GM23338 (cell line): ENCODE results near the gene KIRREL3. TPM values are rescaled to one million over a fixed set of nuclear protein-coding genes. Genes with fewer than 3 reads are reported as not detected.

Source experiments
- ATAC-seq: fragments of 200-7000 bp; cut with Tn5 transposase; 3 replicates; pipeline ENCODE4 v1.9.1; 2020
- DNase-seq: peaks from one replicate; pipeline ENCODE4 v3.0.0-alpha.2; 2015; ENCODE audit warnings: low spot score
- H2AFZ ChIP-seq: fragments of 200-600 bp; sonication (generic); 2 replicates; pipeline ENCODE4 v1.8.0; 2016; ENCODE audit warnings: antibody characterized with exemption, mild to moderate bottlenecking, moderate library complexity
- H3F3A ChIP-seq: fragments of 200-600 bp; sonication (generic); replicated peaks from 2 replicates; pipeline ENCODE4 v1.8.0; 2017; ENCODE audit warnings: antibody characterized with exemption, mixed run types, low read depth
- H3K27ac ChIP-seq: fragments of 200-600 bp; sonication (generic); 2 replicates; pipeline ENCODE4 v1.6.1; 2016; ENCODE audit warnings: low read depth
- H3K27me3 ChIP-seq: fragments of 200-600 bp; sonication (generic); 2 replicates; pipeline ENCODE4 v1.8.0; 2016; ENCODE audit warnings: mild to moderate bottlenecking, mixed run types, moderate library complexity; ENCODE audit not compliant: insufficient read depth
- H3K36me3 ChIP-seq: fragments of 200-600 bp; sonication (generic); 2 replicates; pipeline ENCODE4 v1.8.0; 2016; ENCODE audit warnings: mild to moderate bottlenecking; ENCODE audit not compliant: insufficient read depth
- H3K4me1 ChIP-seq: fragments of 200-600 bp; sonication (generic); 2 replicates; pipeline ENCODE4 v1.8.0; 2016; ENCODE audit warnings: mild to moderate bottlenecking, moderate library complexity; ENCODE audit not compliant: insufficient read depth
- H3K4me2 ChIP-seq: fragments of 200-600 bp; sonication (generic); 2 replicates; pipeline ENCODE4 v1.7.1; 2017; ENCODE audit warnings: mixed run types
- H3K4me3 ChIP-seq: fragments of 200-600 bp; sonication (generic); 2 replicates; pipeline ENCODE4 v1.6.1; 2016; ENCODE audit warnings: mixed run types
- H3K79me2 ChIP-seq: fragments of 200-600 bp; sonication (generic); replicated peaks from 2 replicates; pipeline ENCODE4 v1.8.0; 2017; ENCODE audit warnings: mild to moderate bottlenecking; ENCODE audit not compliant: insufficient read depth
- H3K9me2 ChIP-seq: fragments of 200-600 bp; sonication (generic); 2 replicates; pipeline ENCODE4 v1.8.0; 2017; ENCODE audit not compliant: insufficient read depth
- H4K20me1 ChIP-seq: fragments of 200-600 bp; sonication (generic); replicated peaks from 2 replicates; pipeline ENCODE4 v1.8.0; 2017; ENCODE audit warnings: mild to moderate bottlenecking; ENCODE audit not compliant: insufficient read depth
- H3K27ac Mint-ChIP-seq: 2 replicates; pipeline ENCODE4 v1.8.0; 2020; ENCODE audit warnings: inconsistent platforms, mild to moderate bottlenecking, moderate library complexity, mixed read lengths
- H3K27me3 Mint-ChIP-seq: 3 replicates; pipeline ENCODE4 v1.8.0; 2022; ENCODE audit warnings: low read depth, mild to moderate bottlenecking, moderate library complexity, mixed read lengths, inconsistent platforms; ENCODE audit not compliant: insufficient read depth, poor library complexity
- H3K36me3 Mint-ChIP-seq: 3 replicates; pipeline ENCODE4 v1.8.0; 2021; ENCODE audit warnings: low read depth, mild to moderate bottlenecking, inconsistent platforms, moderate library complexity, mixed read lengths
- H3K4me1 Mint-ChIP-seq: 3 replicates; pipeline ENCODE4 v1.8.0; 2020; ENCODE audit warnings: mild to moderate bottlenecking, inconsistent platforms, mixed read lengths
- H3K4me3 Mint-ChIP-seq: 3 replicates; pipeline ENCODE4 v1.8.0; 2021; ENCODE audit warnings: moderate library complexity, mild to moderate bottlenecking, inconsistent platforms, mixed read lengths
- H3K9me3 Mint-ChIP-seq: 3 replicates; pipeline ENCODE4 v1.8.0; 2020; ENCODE audit warnings: moderate library complexity, mild to moderate bottlenecking, inconsistent platforms, mixed read lengths
- CREB1 ChIP-seq: fragments of 250-450 bp; sonication (Bioruptor Pico); IDR thresholded peaks from 2 replicates; pipeline ENCODE4 v1.5.0; 2020; ENCODE audit warnings: low read depth, mild to moderate bottlenecking, moderate library complexity
- ETS1 ChIP-seq: IDR thresholded peaks from 2 replicates; pipeline ENCODE4 v1.6.1; 2016; ENCODE audit warnings: antibody characterized with exemption
- EZH2 ChIP-seq: fragments of 200-600 bp; sonication (generic); IDR thresholded peaks from one replicate; pipeline ENCODE4 v1.8.0; 2017; ENCODE audit warnings: antibody characterized with exemption, mild to moderate bottlenecking, low read depth; ENCODE audit not compliant: unreplicated experiment
- EZH2phosphoT487 ChIP-seq: fragments of 200-600 bp; sonication (generic); IDR thresholded peaks from one replicate; pipeline ENCODE4 v1.8.1; 2018; ENCODE audit warnings: antibody characterized with exemption; ENCODE audit not compliant: unreplicated experiment
- JUNB ChIP-seq: IDR thresholded peaks from one replicate; pipeline ENCODE4 v1.6.1; 2016; ENCODE audit warnings: antibody characterized with exemption; ENCODE audit not compliant: unreplicated experiment
- POLR2AphosphoS5 ChIP-seq: IDR thresholded peaks from 2 replicates; pipeline ENCODE4 v1.6.1; 2016; ENCODE audit warnings: antibody characterized with exemption, low read depth
- REST ChIP-seq: IDR thresholded peaks from one replicate; pipeline ENCODE4 v1.6.1; 2018; ENCODE audit warnings: antibody characterized with exemption; ENCODE audit not compliant: unreplicated experiment
- ZNF114 ChIP-seq: fragments of 250-450 bp; sonication (Bioruptor Pico); IDR thresholded peaks from 2 replicates; pipeline ENCODE4 v1.5.0; 2020; ENCODE audit warnings: mild to moderate bottlenecking, moderate library complexity
- ZNF331 ChIP-seq: fragments of 250-450 bp; sonication (Bioruptor Pico); IDR thresholded peaks from 2 replicates; pipeline ENCODE4 v1.5.0; 2020; ENCODE audit warnings: low read depth, mild to moderate bottlenecking, moderate library complexity
- ZNF462 ChIP-seq: fragments of 250-450 bp; sonication (Bioruptor Pico); IDR thresholded peaks from 2 replicates; pipeline ENCODE4 v1.5.0; 2020; ENCODE audit warnings: mild to moderate bottlenecking, moderate library complexity
- polyA plus RNA-seq: library from polyadenylated mRNA; unstranded; fragments of >200 nt; fragmentation: Nextera tagmentation; extraction: Ambion mirVana; gene quantifications from 2 replicates; pipeline ENCODE4 v1.2.1, GENCODE V29; 2016
- total RNA-seq: library from RNA; depleted of rRNA; stranded (reverse); fragments of >200 nt; shearing (Covaris generic); gene quantifications from 2 replicates; pipeline ENCODE4 v1.2.3, GENCODE V29; 2014
- TF ChIP-seq, protein P1 (sequence below), 2 experiments: fragments of 200-600 bp in 1 of 2; sonication (generic) in 1 of 2; conservative IDR thresholded peaks; 2 replicates each; pipeline versions ENCODE4 v1.5.1 to v1.6.1; 2016 to 2017; ENCODE audit warnings: antibody characterized with exemption in 2 of 2, low read depth in 2 of 2, mild to moderate bottlenecking in 2 of 2, moderate library complexity in 1 of 2

Gene KIRREL3
- total and polyA plus RNA-seq, 2 experiments from 2014 or later = 0.13 to 1.5 TPM

- Histone ChIP-seq H4K20me1 (no peaks in the 10 kb centered on the region), H2AFZ (peak overlapping the region; percentile 66), H3K4me2 (no peak overlapping the region), H3K4me1 (peaks cover 5% of the 10 kb centered on the region; the same call in 1 of the 2 replicates), H3F3A (no peaks in the 10 kb centered on the region), H3K4me3 (no peak overlapping the region), H3K36me3 (no peaks in the 10 kb centered on the region), H3K27me3 (no peaks in the 10 kb centered on the region), H3K9me2 (peaks cover 23% of the 10 kb centered on the region; the same call in 1 of the 2 replicates), H3K27ac (no peak overlapping the region), H3K79me2 (no peaks in the 10 kb centered on the region)
- ATAC-seq (no peak), DNase-seq (no peak)
- Mint-ChIP-seq H3K36me3 (no peaks in the 10 kb centered on the region), H3K27me3 (no peaks in the 10 kb centered on the region), H3K9me3 (no peaks in the 10 kb centered on the region; the same call in 2 of the 3 replicates), H3K4me1 (peaks cover 12% of the 10 kb centered on the region), H3K27ac (no peak overlapping the region), H3K4me3 (no peak overlapping the region)
- TF ChIP-seq ZNF331 (CRISPR knock-in tag) (no peak), ETS1 (no peak), EZH2 (no peak), REST (no peak), POLR2AphosphoS5 (no peak), CREB1 (no peak), JUNB (no peak), EZH2phosphoT487 (no peak), ZNF114 (CRISPR knock-in tag) (no peak), ZNF462 (no peak)
- TF ChIP-seq, protein P1, sequence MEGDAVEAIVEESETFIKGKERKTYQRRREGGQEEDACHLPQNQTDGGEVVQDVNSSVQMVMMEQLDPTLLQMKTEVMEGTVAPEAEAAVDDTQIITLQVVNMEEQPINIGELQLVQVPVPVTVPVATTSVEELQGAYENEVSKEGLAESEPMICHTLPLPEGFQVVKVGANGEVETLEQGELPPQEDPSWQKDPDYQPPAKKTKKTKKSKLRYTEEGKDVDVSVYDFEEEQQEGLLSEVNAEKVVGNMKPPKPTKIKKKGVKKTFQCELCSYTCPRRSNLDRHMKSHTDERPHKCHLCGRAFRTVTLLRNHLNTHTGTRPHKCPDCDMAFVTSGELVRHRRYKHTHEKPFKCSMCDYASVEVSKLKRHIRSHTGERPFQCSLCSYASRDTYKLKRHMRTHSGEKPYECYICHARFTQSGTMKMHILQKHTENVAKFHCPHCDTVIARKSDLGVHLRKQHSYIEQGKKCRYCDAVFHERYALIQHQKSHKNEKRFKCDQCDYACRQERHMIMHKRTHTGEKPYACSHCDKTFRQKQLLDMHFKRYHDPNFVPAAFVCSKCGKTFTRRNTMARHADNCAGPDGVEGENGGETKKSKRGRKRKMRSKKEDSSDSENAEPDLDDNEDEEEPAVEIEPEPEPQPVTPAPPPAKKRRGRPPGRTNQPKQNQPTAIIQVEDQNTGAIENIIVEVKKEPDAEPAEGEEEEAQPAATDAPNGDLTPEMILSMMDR (conservative IDR thresholded peaks at IDR 0.05; ENCODE audit: low read depth in 2 of 2) = no peak
These were observed 251.8 kb downstream of the KIRREL3 start for GRCh38 chr11:126748793-126749192.
